GM23338 (cell line): ENCODE data around the gene THBS1. TPM values are rescaled to one million over a fixed set of nuclear protein-coding genes. Genes with fewer than 3 reads are reported as not detected.

Source experiments
- ATAC-seq: fragments of 200-7000 bp; cut with Tn5 transposase; 3 replicates; pipeline ENCODE4 v1.9.1; 2020
- DNase-seq: peaks from one replicate; pipeline ENCODE4 v3.0.0-alpha.2; 2015; ENCODE audit warnings: low spot score
- H2AFZ ChIP-seq: fragments of 200-600 bp; sonication (generic); 2 replicates; pipeline ENCODE4 v1.8.0; 2016; ENCODE audit warnings: antibody characterized with exemption, mild to moderate bottlenecking, moderate library complexity
- H3F3A ChIP-seq: fragments of 200-600 bp; sonication (generic); replicated peaks from 2 replicates; pipeline ENCODE4 v1.8.0; 2017; ENCODE audit warnings: antibody characterized with exemption, mixed run types, low read depth
- H3K27ac ChIP-seq: fragments of 200-600 bp; sonication (generic); 2 replicates; pipeline ENCODE4 v1.6.1; 2016; ENCODE audit warnings: low read depth
- H3K27me3 ChIP-seq: fragments of 200-600 bp; sonication (generic); 2 replicates; pipeline ENCODE4 v1.8.0; 2016; ENCODE audit warnings: mild to moderate bottlenecking, mixed run types, moderate library complexity; ENCODE audit not compliant: insufficient read depth
- H3K36me3 ChIP-seq: fragments of 200-600 bp; sonication (generic); 2 replicates; pipeline ENCODE4 v1.8.0; 2016; ENCODE audit warnings: mild to moderate bottlenecking; ENCODE audit not compliant: insufficient read depth
- H3K4me1 ChIP-seq: fragments of 200-600 bp; sonication (generic); 2 replicates; pipeline ENCODE4 v1.8.0; 2016; ENCODE audit warnings: mild to moderate bottlenecking, moderate library complexity; ENCODE audit not compliant: insufficient read depth
- H3K4me2 ChIP-seq: fragments of 200-600 bp; sonication (generic); 2 replicates; pipeline ENCODE4 v1.7.1; 2017; ENCODE audit warnings: mixed run types
- H3K4me3 ChIP-seq: fragments of 200-600 bp; sonication (generic); 2 replicates; pipeline ENCODE4 v1.6.1; 2016; ENCODE audit warnings: mixed run types
- H3K79me2 ChIP-seq: fragments of 200-600 bp; sonication (generic); replicated peaks from 2 replicates; pipeline ENCODE4 v1.8.0; 2017; ENCODE audit warnings: mild to moderate bottlenecking; ENCODE audit not compliant: insufficient read depth
- H3K9me2 ChIP-seq: fragments of 200-600 bp; sonication (generic); 2 replicates; pipeline ENCODE4 v1.8.0; 2017; ENCODE audit not compliant: insufficient read depth
- H4K20me1 ChIP-seq: fragments of 200-600 bp; sonication (generic); replicated peaks from 2 replicates; pipeline ENCODE4 v1.8.0; 2017; ENCODE audit warnings: mild to moderate bottlenecking; ENCODE audit not compliant: insufficient read depth
- H3K27ac Mint-ChIP-seq: 2 replicates; pipeline ENCODE4 v1.8.0; 2020; ENCODE audit warnings: inconsistent platforms, mild to moderate bottlenecking, moderate library complexity, mixed read lengths
- H3K27me3 Mint-ChIP-seq: 3 replicates; pipeline ENCODE4 v1.8.0; 2022; ENCODE audit warnings: low read depth, mild to moderate bottlenecking, moderate library complexity, mixed read lengths, inconsistent platforms; ENCODE audit not compliant: insufficient read depth, poor library complexity
- H3K36me3 Mint-ChIP-seq: 3 replicates; pipeline ENCODE4 v1.8.0; 2021; ENCODE audit warnings: low read depth, mild to moderate bottlenecking, inconsistent platforms, moderate library complexity, mixed read lengths
- H3K4me1 Mint-ChIP-seq: 3 replicates; pipeline ENCODE4 v1.8.0; 2020; ENCODE audit warnings: mild to moderate bottlenecking, inconsistent platforms, mixed read lengths
- H3K4me3 Mint-ChIP-seq: 3 replicates; pipeline ENCODE4 v1.8.0; 2021; ENCODE audit warnings: moderate library complexity, mild to moderate bottlenecking, inconsistent platforms, mixed read lengths
- H3K9me3 Mint-ChIP-seq: 3 replicates; pipeline ENCODE4 v1.8.0; 2020; ENCODE audit warnings: moderate library complexity, mild to moderate bottlenecking, inconsistent platforms, mixed read lengths
- CREB1 ChIP-seq: fragments of 250-450 bp; sonication (Bioruptor Pico); IDR thresholded peaks from 2 replicates; pipeline ENCODE4 v1.5.0; 2020; ENCODE audit warnings: low read depth, mild to moderate bottlenecking, moderate library complexity
- CTCF ChIP-seq, 2 experiments: fragments of 200-600 bp in 1 of 2; sonication (generic) in 1 of 2; conservative IDR thresholded peaks; 2 replicates each; pipeline versions ENCODE4 v1.5.1 to v1.6.1; 2016 to 2017; ENCODE audit warnings: antibody characterized with exemption in 2 of 2, low read depth in 2 of 2, mild to moderate bottlenecking in 2 of 2, moderate library complexity in 1 of 2
- ETS1 ChIP-seq: IDR thresholded peaks from 2 replicates; pipeline ENCODE4 v1.6.1; 2016; ENCODE audit warnings: antibody characterized with exemption
- EZH2 ChIP-seq: fragments of 200-600 bp; sonication (generic); IDR thresholded peaks from one replicate; pipeline ENCODE4 v1.8.0; 2017; ENCODE audit warnings: antibody characterized with exemption, mild to moderate bottlenecking, low read depth; ENCODE audit not compliant: unreplicated experiment
- EZH2phosphoT487 ChIP-seq: fragments of 200-600 bp; sonication (generic); IDR thresholded peaks from one replicate; pipeline ENCODE4 v1.8.1; 2018; ENCODE audit warnings: antibody characterized with exemption; ENCODE audit not compliant: unreplicated experiment
- JUNB ChIP-seq: IDR thresholded peaks from one replicate; pipeline ENCODE4 v1.6.1; 2016; ENCODE audit warnings: antibody characterized with exemption; ENCODE audit not compliant: unreplicated experiment
- NANOG ChIP-seq: IDR thresholded peaks from 2 replicates; pipeline ENCODE4 v1.6.1; 2016; ENCODE audit warnings: antibody characterized with exemption, borderline replicate concordance
- REST ChIP-seq: IDR thresholded peaks from one replicate; pipeline ENCODE4 v1.6.1; 2018; ENCODE audit warnings: antibody characterized with exemption; ENCODE audit not compliant: unreplicated experiment
- STAT1 ChIP-seq: IDR thresholded peaks from one replicate; pipeline ENCODE4 v1.6.1; 2016; ENCODE audit warnings: antibody characterized with exemption; ENCODE audit not compliant: unreplicated experiment
- ZNF114 ChIP-seq: fragments of 250-450 bp; sonication (Bioruptor Pico); IDR thresholded peaks from 2 replicates; pipeline ENCODE4 v1.5.0; 2020; ENCODE audit warnings: mild to moderate bottlenecking, moderate library complexity
- polyA plus RNA-seq: library from polyadenylated mRNA; unstranded; fragments of >200 nt; fragmentation: Nextera tagmentation; extraction: Ambion mirVana; gene quantifications from 2 replicates; pipeline ENCODE4 v1.2.1, GENCODE V29; 2016
- total RNA-seq: library from RNA; depleted of rRNA; stranded (reverse); fragments of >200 nt; shearing (Covaris generic); gene quantifications from 2 replicates; pipeline ENCODE4 v1.2.3, GENCODE V29; 2014

Gene THBS1
- total and polyA plus RNA-seq, 2 experiments from 2014 or later: 21.7 to 81.9 TPM

GRCh38 chr15:39594446-39595337 lies 13.8 kb downstream of the THBS1 start:
- Mint-ChIP-seq H3K4me3 (no peak overlapping the region), H3K27ac (no peak overlapping the region), H3K36me3 (peaks cover 65% of the 10 kb centered on the region), H3K4me1 (peaks cover 11% of the 10 kb centered on the region; the same call in 2 of the 3 replicates), H3K27me3 (no peaks in the 10 kb centered on the region), H3K9me3 (no peaks in the 10 kb centered on the region)
- Histone ChIP-seq H3K4me3 (no peak overlapping the region), H3K27ac (no peak overlapping the region), H3F3A (no peaks in the 10 kb centered on the region), H3K9me2 (no peaks in the 10 kb centered on the region), H3K4me1 (no peaks in the 10 kb centered on the region), H4K20me1 (no peaks in the 10 kb centered on the region), H3K4me2 (no peak overlapping the region), H2AFZ (no peak overlapping the region), H3K79me2 (no peaks in the 10 kb centered on the region), H3K36me3 (peaks cover 69% of the 10 kb centered on the region), H3K27me3 (no peaks in the 10 kb centered on the region)
- TF ChIP-seq JUNB (no peak), CREB1 (no peak), CTCF (conservative IDR thresholded peaks at IDR 0.05; ENCODE audit: low read depth in 2 of 2) (no peak), EZH2phosphoT487 (no peak), STAT1 (no peak), REST (no peak), ZNF114 (CRISPR knock-in tag) (no peak), ETS1 (no peak), EZH2 (no peak), NANOG (no peak)
- ATAC-seq (no peak), DNase-seq (no peak)
